Stimulated activated CD4-positive, alpha-beta T cell treated with anti-CD3 and anti-CD28 coated beads, Interleukin-1b, Interleukin-23, amount 100 ng/mL, for 4 hours (primary cell): Measurements from ENCODE around the gene ZNF316.
"Not testable (repeated sequence)": the region's sequence is repeated elsewhere in the genome, so short reads cannot be mapped to it uniquely, and the experiment has no call there.

ENCODE experiments used
- DNase-seq, 2 donors: peaks; one replicate each; pipeline ENCODE4 v3.0.0-alpha.2; 2020; ENCODE audit warnings: low read depth in 2 of 2

ZNF316 gene

DNA sequence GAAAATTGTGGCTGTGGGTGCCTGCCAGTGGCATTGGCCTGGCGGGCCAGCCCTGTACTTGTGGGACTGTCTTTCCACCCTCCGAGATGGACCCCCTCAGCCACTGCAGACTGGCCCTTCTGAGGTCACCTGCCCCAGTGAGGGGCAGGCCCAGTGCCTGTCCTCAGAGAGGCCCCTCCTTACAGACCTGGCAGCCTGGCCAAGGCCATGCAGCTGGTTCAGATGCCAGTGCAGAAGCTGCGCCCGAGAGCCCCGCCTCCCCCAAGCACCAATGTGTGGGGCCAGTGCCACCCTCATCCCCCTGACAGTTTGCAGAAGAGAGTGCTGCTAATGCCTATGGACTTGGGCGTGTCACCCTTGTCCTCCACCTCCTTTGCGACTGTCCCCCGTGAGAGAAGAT is 10.0 kb downstream of the ZNF316 start:
- no peak for DNase-seq

DNA sequence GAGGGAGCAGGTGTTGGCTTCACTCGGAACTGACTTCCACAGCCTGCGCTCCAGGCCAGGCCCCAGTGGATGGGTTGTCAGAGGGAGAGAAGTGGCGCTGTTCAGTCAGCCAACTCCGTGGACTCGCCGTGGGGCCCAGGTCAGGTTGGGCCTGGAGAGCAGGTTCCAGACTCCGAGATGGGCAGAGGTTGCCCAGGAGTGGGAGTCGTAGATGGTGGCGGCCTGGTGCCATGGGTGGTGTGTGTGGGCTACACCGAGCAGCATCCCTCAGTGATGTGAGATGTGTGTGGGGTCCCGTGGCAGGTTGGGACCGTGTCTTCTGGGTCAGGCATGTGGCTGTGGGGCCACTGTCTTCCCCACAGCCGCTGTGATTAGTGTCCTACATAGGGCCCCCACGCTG is 10.4 kb downstream of the ZNF316 start:
- DNase-seq: no peak

DNA sequence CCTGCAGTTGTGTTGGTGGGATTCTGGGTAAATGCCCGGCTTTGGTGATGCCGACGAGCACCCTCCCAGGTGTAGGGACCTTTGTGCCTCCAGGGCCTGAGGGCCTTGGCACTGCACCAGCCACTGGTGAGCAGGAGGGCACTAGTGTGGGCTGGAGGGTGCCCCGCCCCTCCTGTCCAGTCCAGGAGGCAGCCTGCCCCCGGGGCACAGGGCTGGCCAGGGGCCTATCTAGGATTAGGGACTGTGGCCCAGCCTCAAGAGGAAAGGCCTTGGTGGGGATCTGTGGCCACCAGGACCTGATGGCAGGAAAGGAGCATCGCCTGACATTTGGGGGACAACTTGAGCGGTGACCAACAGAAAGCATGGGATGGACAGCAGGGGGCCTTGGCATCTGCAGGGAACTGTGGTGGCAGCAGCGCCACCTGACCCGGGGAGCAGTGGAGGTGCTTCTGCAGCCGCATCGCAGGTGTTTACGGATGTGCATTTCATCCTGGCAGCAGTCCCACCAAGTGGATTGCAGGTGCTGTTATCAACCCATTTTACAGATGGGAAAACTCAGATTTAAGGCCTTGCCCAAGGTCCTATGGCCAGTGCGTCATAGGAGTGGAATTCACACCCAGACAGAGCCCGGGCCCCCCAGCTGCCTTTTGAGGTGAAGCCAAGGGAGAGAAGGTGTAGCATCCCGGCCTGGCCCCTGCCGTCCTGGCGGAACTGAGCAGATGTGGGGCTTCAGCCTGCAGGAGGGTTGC is 11.1 kb downstream of the ZNF316 start:
- DNase-seq: no peak

DNA sequence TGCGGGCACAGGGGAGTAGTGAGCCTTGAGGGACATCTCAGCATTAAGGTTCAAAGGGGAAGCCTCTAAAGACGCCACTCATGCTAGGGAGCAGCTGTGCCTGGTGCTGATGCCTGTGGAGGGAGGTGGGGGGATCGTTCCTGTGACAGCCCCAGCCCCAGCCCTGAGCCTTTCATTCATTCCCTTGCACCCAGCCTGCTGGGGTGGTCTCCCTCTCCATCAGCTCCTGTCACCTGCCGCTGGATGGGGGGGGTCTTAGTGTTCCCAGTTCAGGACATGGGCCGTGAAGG is 11.6 kb downstream of the ZNF316 start:
- no peak for DNase-seq

DNA sequence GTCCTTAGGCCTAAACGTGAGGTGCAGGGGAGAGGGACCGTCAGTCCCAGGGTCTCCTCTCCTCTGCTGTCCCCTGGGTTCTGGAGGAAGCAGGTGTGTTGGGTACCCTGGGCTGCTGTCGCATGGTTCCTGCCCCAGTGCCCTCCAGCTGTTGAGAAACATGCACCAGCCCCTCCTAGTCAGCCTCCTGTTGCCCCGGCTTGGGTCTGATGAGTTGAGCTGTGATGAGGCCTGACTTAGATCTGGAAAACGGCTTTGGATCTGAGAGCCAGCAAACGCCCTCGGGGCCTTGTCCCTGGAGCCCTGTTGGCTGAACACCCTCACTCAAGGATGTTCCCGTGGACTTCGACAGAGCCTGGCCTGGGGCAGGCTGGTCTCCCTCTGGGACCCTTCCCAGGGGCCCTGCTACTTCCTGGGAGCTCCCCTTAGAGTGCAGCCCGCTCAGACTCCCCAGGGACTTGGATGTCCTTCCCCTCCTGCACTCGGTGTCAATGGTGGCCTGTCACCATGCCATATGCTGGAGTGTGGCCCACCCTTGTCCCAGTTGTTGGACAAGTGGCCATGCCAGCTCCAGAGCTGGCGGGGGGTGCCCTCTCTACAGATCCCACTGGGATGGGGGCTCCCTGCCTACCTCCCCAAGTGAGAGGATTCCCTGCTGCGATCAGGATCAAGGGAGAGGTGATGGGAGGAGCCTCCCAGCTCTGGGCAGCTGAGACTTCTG is 12.3 kb downstream of the ZNF316 start:
- no peak for DNase-seq

DNA sequence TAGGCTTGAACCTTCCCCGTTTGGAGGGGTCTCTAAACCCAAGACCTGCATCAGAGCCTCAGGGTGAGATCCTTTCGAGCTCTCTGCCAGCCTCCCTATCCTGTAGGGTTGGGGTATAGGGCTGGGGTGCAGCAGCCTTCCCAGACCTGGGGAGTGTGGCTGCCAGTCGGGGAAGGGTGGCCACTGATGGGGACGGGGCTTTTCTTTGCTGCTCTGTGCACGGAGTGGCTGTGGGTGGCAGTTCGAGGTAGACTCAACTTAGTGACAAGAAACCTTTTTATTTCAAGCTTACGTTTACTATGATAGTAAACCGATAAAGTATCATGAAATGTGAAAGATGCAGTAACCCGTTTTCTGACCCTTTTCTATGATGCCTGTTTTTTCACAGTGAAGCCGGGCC is 13.0 kb downstream of the ZNF316 start:
- DNase-seq: no peak

DNA sequence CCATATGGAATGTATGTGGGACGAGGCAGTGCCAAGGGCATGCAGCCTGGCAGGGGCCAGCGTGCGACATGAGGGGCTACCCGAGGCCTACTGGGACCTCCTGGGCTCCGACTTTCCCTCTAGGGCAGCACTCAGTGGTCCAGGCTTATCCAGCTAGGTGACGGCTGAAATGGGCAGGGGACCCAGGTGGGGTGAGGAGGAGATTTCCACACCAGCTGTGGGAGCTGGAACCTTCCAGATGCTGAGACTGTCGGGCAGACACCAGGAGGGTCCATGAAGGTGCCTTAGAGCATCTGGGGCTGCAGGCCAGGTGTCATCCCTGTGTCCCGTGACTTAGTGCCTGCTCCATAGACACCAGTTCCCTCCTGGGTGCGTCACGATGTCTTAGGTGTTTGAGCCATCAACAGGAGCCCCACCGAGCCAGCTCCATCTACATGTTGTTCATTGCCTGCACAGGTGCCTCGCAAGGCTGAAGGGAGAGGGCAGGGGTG is 13.4 kb downstream of the ZNF316 start:
- DNase-seq: no peak

DNA sequence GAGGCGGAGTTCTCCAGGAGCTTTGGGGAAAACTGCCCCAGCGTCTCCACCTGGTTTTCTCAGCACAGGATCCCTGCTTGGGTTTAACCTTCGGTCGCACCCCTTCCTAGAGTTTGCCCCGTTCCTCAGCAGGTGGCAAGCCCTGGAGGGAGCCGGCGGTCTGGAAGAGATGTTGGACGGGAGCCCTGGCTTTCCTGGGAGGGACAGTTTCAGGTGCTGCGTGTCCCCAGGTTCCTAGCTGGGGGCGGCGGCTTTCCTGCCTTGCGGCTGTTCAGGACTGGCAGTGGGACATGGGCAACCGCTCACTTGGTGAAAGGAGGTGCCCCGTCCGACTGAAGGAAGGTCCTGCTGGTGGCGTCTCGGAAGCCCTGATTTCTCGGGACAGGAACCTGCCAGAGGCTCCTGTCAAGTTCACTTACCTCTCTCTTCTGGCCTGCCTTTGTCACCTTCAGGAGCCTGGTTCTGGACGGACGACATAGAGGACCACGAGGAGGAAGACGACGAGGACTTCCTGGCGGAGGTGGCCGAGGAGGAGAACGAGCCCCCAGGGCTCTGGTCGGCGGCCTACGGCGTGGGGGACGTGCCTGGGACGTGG is 14.8 kb downstream of the ZNF316 start:
- DNase-seq: no peak

DNA sequence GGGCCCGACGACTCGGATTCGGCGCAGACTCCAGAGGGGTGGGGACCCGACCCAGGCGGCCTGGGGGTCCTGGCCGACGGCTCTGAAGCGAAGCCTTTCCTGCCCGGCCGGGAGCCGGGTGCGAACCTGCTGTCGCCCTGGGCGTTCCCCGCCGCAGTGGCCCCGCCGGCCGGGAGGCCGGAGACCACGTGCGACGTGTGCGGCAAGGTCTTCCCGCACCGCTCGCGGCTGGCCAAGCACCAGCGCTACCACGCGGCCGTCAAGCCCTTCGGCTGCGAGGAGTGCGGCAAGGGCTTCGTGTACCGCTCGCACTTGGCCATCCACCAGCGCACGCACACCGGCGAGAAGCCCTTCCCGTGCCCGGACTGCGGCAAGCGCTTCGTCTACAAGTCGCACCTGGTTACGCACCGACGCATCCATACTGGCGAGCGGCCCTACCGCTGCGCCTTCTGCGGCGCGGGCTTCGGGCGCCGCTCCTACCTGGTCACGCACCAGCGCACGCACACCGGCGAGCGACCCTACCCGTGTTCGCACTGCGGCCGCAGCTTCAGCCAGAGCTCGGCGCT is 15.4 kb downstream of the ZNF316 start:
- no peak for DNase-seq

DNA sequence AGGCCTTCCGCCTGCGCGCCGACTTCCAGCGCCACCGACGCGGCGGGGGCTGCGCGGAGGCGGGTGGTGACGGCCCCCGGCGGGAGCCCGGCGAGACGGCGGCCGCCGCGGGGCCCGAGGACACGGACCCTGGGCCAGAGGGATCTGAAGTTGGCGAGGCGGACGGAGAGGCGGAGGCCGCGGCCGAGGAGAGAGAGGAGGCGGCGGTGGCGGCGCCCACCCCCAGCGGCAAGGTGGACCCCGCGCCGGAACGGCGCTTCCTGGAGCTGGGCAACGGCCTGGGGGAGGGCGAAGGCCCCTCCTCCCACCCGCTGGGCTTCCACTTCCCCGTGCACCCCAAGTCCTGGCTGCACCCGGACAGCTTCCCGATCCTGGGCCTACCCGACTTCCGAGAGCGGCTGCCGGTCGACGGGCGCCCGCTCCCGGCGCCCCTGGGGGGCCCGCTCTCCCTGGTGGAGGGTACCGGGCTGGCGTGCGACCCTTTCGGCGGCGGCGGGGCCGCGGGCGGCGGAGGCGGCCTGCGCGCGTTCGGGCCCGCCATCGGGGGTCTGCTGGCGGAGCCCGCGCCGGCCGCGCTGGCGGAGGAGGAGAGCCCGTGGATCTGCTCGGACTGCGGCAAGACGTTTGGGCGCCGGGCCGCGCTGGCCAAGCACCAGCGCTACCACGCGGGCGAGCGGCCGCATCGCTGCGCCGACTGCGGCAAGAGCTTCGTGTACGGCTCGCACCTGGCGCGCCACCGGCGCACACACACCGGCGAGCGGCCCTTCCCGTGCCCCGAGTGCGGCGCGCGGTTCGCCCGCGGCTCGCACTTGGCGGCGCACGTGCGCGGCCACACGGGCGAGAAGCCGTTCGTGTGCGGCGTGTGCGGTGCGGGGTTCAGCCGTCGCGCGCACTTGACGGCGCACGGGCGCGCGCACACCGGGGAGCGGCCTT is 16.2 kb downstream of the ZNF316 start:
- DNase-seq: no peak

DNA sequence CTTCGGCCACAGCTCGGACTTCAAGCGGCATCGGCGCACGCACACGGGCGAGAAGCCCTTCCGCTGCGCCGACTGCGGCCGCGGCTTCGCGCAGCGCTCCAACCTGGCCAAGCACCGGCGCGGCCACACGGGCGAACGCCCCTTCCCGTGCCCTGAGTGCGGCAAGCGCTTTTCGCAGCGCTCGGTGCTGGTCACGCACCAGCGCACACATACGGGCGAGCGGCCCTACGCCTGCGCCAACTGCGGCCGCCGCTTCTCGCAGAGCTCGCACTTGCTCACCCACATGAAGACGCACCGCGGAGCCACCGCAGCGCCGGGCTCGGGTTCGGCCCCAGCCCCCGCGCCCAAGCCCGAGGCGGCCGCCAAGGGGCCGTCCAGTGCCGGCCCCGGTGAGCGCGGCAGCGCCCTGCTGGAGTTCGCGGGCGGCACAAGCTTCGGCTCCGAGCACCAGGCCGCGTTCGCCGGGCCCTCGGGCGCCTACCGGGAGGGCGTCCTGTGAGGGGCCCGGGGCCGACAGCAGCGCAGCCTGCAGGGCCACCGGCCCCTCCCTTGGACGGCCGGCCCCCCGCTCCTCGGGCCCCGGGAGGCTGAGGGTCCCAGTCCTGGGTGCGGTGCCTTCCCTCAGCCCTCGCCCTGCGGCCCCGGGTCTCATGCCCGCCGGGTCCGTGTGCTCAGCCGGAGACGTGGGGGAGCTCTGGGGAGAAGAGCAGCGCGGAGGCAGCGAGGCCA is 17.2 kb downstream of the ZNF316 start:
- DNase-seq: no peak

DNA sequence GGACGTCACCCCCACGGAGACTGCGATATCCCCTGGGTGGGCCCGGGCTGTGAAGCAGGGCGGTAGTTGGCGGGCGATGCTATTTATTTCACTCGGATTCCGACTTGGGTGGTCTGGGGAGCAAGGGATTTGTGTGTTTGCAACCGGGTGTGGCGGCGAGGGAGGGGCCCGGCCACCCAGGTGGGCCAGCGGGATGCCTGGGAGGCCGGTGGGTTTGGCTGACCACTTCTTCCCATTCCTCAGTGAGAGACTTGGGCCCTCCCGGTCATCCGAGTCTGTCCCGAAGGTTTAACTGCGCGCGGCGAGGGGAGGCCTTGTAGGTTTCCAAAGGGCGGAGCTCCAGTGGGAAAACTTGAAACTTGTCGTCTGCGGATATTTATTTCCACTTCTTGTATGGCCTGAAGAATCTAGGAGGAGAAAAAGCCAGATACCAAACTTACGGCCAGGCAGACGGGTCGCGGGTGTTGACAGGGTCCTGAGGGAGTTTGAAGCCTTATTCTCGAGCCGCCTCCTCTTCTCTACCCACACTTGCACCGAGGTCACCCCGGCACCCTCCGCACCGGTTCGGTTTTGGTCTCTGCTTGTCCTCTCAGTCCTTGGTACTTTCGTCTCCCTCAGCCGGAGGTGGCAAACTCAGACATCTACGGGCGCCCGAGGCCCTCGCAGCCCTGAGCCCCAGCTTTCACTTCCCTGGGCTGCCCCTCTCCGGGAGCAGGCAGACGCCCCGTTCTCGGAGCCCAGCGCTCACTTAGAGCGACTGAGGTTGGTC is 17.9 kb downstream of the ZNF316 start:
- no peak for DNase-seq

DNA sequence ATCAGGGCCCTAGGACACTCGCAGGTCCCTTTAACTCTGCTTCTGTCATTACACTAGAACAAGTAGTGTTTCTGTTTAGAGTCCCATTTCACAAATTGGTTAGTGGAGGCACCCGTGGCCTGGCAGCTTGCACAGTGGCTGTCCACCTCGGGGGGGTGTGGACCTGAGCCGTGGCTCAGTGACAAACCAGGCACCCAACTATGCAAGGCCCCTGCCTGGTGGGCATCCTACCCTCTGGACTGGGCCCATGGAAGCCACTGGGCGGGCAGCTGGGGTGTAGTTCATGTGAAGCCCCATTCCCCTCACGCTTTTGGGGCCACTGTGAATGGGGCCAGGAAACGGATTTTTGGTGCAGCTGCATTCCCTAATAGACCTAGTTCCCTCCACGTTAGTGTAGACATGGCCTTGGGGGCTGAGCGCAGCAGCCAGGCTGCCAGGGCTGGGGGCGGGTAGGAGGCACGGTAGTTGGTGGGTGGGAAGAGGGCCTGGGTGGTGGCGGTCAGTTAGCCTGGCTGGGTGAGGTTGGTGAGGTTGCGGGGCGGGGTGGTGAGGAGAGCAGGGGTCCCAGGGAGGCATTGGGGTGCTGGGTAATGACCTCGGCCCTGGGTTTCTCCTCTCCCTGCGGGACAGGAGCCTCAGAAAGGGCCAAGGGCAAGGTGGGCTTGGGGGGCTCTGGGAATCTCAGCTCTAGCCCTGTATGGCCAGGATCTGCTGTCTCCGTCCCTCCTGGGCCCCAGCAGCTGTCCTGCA is 18.7 kb downstream of the ZNF316 start:
- DNase-seq: no peak

DNA sequence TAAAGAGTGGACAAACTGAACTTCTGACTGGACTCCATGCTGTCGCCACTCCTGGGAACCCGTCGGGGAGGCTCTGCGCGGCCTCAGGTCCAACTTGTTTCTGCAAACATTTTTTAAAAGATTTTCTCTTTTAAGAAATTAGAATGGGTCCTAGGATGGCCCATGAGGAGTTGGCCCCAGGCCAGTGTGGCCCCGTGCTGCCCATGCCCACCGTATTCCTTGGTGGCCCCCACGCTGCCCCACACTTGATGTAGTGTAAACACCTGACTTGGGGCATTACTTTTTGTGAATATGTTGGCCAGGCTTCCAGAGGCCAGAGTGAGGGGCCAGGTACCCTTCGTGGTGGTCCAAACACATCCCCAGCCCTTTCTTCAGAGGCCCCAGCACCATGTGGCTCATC is 19.3 kb downstream of the ZNF316 start:
- DNase-seq: no peak

DNA sequence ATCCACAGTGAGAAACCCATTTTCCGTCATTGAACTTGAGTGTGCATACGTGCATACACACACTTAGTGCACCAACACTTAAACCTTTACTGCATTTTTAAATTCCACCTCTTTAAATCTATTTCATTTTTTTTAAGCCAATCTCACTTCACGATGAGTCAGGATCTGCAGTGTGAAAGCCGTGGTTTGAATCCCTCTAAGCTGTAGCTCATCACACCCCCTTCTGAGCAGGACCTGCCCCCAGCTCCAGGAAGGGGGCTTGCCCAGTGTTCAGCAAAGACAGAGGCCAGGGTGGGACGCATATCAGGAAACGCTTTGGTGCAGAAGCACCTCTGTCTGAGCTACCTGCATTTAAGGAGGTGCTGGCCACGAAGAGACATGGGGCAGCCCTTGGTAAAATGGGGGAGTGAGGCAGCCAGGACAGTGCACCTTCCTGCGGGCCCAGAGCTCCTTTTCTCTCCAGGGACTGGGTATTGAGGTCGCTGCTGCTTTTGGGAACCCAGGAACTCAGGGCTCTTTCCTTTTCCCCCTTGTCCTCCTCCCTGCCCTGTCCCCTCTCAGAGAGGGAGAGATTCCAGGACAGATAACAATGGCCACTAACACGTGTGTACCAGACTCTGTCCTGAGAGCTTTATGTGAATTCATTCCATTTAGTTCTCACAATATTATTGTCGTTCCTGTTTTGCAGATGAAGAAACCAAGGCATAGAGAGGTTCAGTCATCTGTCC is 21.7 kb downstream of the ZNF316 start:
- DNase-seq: no peak

DNA sequence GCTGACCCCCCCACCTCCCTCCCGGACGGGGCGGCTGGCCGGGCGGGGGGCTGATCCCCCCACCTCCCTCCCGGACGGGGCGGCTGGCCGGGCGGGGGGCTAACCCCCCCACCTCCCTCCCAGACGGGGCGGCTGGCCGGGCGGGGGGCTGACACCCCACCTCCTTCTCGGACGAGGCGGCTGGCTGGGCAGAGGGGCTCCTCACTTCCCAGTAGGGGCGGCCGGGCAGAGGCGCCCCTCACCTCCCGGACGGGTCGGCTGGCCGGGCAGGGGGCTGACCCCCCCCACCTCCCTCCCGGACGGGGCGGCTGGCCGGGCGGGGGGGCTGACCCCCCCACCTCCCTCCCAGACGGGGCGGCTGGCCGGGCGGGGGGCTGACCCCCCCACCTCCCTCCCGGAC is 33.7 kb downstream of the ZNF316 start:
- not testable (repeated sequence) for DNase-seq

DNA sequence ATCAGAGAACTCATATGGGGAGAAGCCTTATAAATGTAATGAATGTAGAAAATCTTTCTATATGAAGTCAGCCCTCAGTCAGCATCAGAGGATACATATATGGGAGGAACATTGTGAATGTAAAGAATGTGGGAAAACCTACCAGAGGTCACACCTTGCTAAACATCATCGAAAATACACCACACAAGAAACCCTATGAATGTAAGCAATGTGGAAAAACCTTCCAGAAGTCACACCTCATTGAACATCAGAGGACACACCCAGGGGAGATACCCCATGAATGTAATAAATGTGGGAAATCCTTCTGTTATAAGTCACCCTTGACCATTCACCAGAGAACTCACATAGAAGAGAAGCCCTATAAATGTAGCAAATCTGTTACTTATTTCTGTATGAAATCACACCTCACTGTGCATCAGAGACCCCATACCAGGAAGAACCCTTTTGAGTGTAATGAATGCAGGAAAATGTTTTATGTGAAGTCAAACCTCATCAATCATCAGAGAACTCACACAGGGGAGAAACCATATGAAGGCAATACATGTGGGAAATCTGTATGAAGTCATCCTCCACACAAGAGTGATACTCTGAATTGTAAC is 38.8 kb downstream of the ZNF316 start:
- no peak for DNase-seq

DNA sequence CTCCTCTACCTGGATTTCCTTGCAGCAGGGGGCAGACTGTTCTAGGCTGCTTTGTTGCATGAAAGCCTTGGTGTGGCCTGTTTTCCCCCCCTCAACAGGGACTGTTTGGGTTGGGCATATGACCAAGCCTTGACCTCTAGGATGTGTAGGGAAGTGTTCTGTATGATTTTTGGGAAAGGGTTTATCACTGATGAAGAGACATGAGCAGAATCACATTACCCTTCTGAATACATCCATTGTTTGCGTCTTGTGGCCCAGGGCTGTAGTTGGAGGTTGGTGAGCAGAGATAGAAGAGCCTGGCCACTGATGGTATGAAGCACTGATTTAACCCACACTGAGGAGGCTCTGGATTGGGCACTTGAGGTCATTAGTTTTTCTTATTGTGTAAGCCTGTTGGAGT is 43.0 kb downstream of the ZNF316 start:
- no peak for DNase-seq
